Breast epithelium (tissue), 4 donors: ENCODE results near the gene CCNYL1. TPM values are rescaled to one million over a fixed set of nuclear protein-coding genes. Genes with fewer than 3 reads are reported as not detected.
"Not testable (repeated sequence)": the region's sequence is repeated elsewhere in the genome, so short reads cannot be mapped to it uniquely, and the experiment has no call there.

Experiments used
- DNase-seq, 2 donors: peaks; one replicate each; pipeline ENCODE4 v3.0.0-alpha.2; 2019; ENCODE audit warnings: low spot score in 2 of 2
- H3K27ac ChIP-seq, 2 donors: fragments of 200-600 bp; sonication (generic) in 1 of 2; one replicate each; pipeline ENCODE4 v1.5.1; 2016 to 2019; ENCODE audit warnings: mild to moderate bottlenecking in 1 of 2
- H3K27me3 ChIP-seq, 2 donors: fragments of 200-600 bp; sonication (generic) in 1 of 2; one replicate each; pipeline versions ENCODE4 v1.5.1 to v1.6.0; 2017 to 2019; ENCODE audit warnings: control low read depth in 1 of 2, mild to moderate bottlenecking in 1 of 2
- H3K36me3 ChIP-seq: fragments of 200-600 bp; one replicate; pipeline ENCODE4 v1.5.1; 2019
- H3K4me1 ChIP-seq, 2 donors: fragments of 200-600 bp; sonication (generic); one replicate each; pipeline ENCODE4 v1.5.1; 2016 to 2019; ENCODE audit warnings: control low read depth in 1 of 2
- H3K4me3 ChIP-seq, 3 donors: fragments of 200-600 bp; sonication (generic); 1 replicate in 2 of 3; 2 replicates in 1 of 3; pipeline ENCODE4 v1.5.1; 2016 to 2019; ENCODE audit warnings: mild to moderate bottlenecking in 3 of 3, moderate library complexity in 2 of 3
- H3K9me3 ChIP-seq, 2 donors: fragments of 200-600 bp; sonication (generic) in 1 of 2; one replicate each; pipeline ENCODE4 v1.5.1; 2016 to 2019; ENCODE audit warnings: control low read depth in 1 of 2
- POLR2A ChIP-seq: fragments of 450-650 bp; IDR thresholded peaks from one replicate; pipeline ENCODE4 v1.6.1; 2016; ENCODE audit warnings: antibody characterized with exemption, mild to moderate bottlenecking, moderate library complexity
- POLR2AphosphoS5 ChIP-seq, 3 donors: sonication (generic); formaldehyde crosslinking; IDR thresholded peaks; one replicate each; pipeline ENCODE4 v1.6.1; 2017; ENCODE audit warnings: antibody characterized with exemption in 3 of 3
- intact Hi-C: fragments of 100-400 bp; cut with DNase I; formaldehyde crosslinking; loops from one replicate; pipeline ENCODE4 v1.15.1; 2023; ENCODE audit warnings: low total_unique reads
- total RNA-seq, 3 donors: library from RNA; depleted of rRNA; stranded (reverse); fragments of >200 nt; gene quantifications; one replicate each; pipeline ENCODE4 v1.1.0, GENCODE V29; 2016
- TF ChIP-seq, protein P1 (sequence below), 3 donors: fragments of 450-650 bp; IDR thresholded peaks; one replicate each; pipeline ENCODE4 v1.5.1; 2016 to 2017; ENCODE audit warnings: antibody characterized with exemption in 3 of 3, mild to moderate bottlenecking in 3 of 3, moderate library complexity in 3 of 3

Gene CCNYL1
- total RNA-seq, 3 donors from 2014 or later, result 10.0 to 17.4 (median 11.8) TPM

DNA sequence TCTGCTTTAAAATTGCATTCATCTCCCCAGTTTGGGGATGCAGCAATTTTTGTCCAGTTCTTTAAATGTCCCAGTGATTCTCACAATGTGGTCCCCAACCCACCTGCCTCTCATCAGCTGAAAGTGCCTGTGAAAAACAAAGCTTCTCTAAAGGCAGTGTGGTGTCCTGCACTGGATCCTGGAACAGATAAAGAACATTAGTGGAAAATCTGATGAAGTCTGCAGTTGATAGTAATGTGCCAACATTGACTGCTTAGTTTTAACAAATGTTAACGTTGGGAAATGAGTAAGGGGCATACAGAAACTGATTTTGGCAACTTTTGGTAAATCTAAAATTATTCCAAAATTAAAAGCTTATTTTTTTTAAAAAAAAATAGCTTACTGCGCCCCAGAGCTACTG lies 49.0 kb downstream of the CCNYL1 start:
- no peak for TF ChIP-seq POLR2A
- TF ChIP-seq, protein P1, sequence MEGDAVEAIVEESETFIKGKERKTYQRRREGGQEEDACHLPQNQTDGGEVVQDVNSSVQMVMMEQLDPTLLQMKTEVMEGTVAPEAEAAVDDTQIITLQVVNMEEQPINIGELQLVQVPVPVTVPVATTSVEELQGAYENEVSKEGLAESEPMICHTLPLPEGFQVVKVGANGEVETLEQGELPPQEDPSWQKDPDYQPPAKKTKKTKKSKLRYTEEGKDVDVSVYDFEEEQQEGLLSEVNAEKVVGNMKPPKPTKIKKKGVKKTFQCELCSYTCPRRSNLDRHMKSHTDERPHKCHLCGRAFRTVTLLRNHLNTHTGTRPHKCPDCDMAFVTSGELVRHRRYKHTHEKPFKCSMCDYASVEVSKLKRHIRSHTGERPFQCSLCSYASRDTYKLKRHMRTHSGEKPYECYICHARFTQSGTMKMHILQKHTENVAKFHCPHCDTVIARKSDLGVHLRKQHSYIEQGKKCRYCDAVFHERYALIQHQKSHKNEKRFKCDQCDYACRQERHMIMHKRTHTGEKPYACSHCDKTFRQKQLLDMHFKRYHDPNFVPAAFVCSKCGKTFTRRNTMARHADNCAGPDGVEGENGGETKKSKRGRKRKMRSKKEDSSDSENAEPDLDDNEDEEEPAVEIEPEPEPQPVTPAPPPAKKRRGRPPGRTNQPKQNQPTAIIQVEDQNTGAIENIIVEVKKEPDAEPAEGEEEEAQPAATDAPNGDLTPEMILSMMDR (IDR thresholded peaks at IDR 0.05), result no peak
- no peak for TF ChIP-seq POLR2AphosphoS5 (IDR thresholded peaks at IDR 0.05)
- intact Hi-C loops, result no loop called here
- Histone ChIP-seq H3K36me3 (no peaks in the 10 kb centered on the region), H3K27ac (no peak overlapping the region), H3K9me3 (no peaks in the 10 kb centered on the region), H3K27me3 (no peaks in the 10 kb centered on the region), H3K4me1 (no peaks in the 10 kb centered on the region), H3K4me3 (no peak overlapping the region)
- no peak for DNase-seq

DNA sequence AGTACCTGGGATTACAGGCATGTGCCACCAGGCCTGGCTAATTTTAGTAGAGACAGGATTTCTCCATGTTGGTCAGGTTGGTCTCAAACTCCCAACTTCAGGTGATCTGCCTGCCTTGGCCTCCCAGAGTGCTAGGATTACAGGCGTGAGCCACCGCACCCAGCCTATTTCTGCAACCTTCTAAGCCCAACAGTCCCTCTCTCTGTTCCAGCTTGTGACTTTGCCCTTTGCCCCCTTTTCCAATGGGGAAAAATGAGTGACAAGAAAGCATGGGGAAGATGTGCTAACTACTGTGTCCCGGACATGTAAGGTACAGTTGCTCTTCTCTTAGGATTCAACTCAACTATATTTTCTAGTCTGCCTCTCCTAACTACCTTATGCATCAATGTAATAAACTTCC lies 50.0 kb downstream of the CCNYL1 start:
- H3K36me3 ChIP-seq, DNase-seq, H3K9me3 ChIP-seq, H3K27me3 ChIP-seq, H3K4me3 ChIP-seq, H3K27ac ChIP-seq, intact Hi-C loops, H3K4me1 ChIP-seq: not testable (repeated sequence)

GRCh38 chr2:207762146-207762545 lies 50.7 kb downstream of the CCNYL1 start:
- no peaks in the 10 kb centered on the region for H3K4me1 ChIP-seq
- H3K36me3 ChIP-seq, result no peaks in the 10 kb centered on the region

GRCh38 chr2:207763303-207763917 lies 52.0 kb downstream of the CCNYL1 start:
- intact Hi-C loops, result no loop called here
- H3K27me3 ChIP-seq, result no peaks in the 10 kb centered on the region
- TF ChIP-seq, protein P1 (IDR thresholded peaks at IDR 0.05), result no peak
- no peak for TF ChIP-seq POLR2AphosphoS5 (IDR thresholded peaks at IDR 0.05)
- TF ChIP-seq POLR2A, result no peak
- no peaks in the 10 kb centered on the region for H3K9me3 ChIP-seq
- no peak for DNase-seq
- no peaks in the 10 kb centered on the region for H3K36me3 ChIP-seq
- H3K4me1 ChIP-seq, result peaks cover 0 to 3% of the 10 kb centered on the region in 2 donors
- no peak overlapping the region for H3K4me3 ChIP-seq
- no peak overlapping the region for H3K27ac ChIP-seq

More at GRCh38 chr2:207762146-207762545, 50.7 kb downstream of the CCNYL1 start:
- intact Hi-C loops, result no loop called here
- TF ChIP-seq POLR2A, result no peak
- TF ChIP-seq POLR2AphosphoS5 (IDR thresholded peaks at IDR 0.05), result no peak
- TF ChIP-seq, protein P1 (IDR thresholded peaks at IDR 0.05), result no peak
- no peak for DNase-seq
- H3K4me3 ChIP-seq, result no peak overlapping the region
- no peak overlapping the region for H3K27ac ChIP-seq
- no peaks in the 10 kb centered on the region for H3K9me3 ChIP-seq
- H3K27me3 ChIP-seq, result no peaks in the 10 kb centered on the region

- H3K4me1 ChIP-seq, result peaks cover 0 to 3% of the 10 kb centered on the region in 2 donors
- no peak overlapping the region for H3K4me3 ChIP-seq
These were observed 52.7 kb downstream of the CCNYL1 start for GRCh38 chr2:207764096-207764630.

More at GRCh38 chr2:207764096-207764630, 52.7 kb downstream of the CCNYL1 start:
- Histone ChIP-seq H3K27ac (no peak overlapping the region), H3K36me3 (no peaks in the 10 kb centered on the region), H3K27me3 (no peaks in the 10 kb centered on the region), H3K9me3 (no peaks in the 10 kb centered on the region)
- no peak for TF ChIP-seq POLR2A
- TF ChIP-seq POLR2AphosphoS5 (IDR thresholded peaks at IDR 0.05), result no peak
- TF ChIP-seq, protein P1 (IDR thresholded peaks at IDR 0.05), result no peak
- intact Hi-C loops, result loop anchor here (2.0 kb wide), 1 partner anchor 53 kb away; the partner anchor contains the start of gene CCNYL1
- no peak for DNase-seq
